Hepatocyte (in vitro differentiated cells): Measurements from ENCODE around the gene NME7. TPM values are rescaled to one million over a fixed set of nuclear protein-coding genes. Genes with fewer than 3 reads are reported as not detected.

ENCODE experiments used
- DNase-seq: peaks from one replicate; pipeline ENCODE4 v3.0.0-alpha.2; 2016; ENCODE audit warnings: low spot score
- H2AFZ ChIP-seq: fragments of 200-600 bp; sonication (generic); 2 replicates; pipeline ENCODE4 v1.6.0; 2016; ENCODE audit warnings: antibody characterized with exemption, mild to moderate bottlenecking
- H3K27ac ChIP-seq: fragments of 200-600 bp; sonication (generic); 2 replicates; pipeline ENCODE4 v1.5.1; 2016; ENCODE audit warnings: mild to moderate bottlenecking
- H3K27me3 ChIP-seq: fragments of 200-600 bp; sonication (generic); 2 replicates; pipeline ENCODE4 v1.6.1; 2016
- H3K36me3 ChIP-seq: fragments of 200-600 bp; sonication (generic); replicated peaks from 2 replicates; pipeline ENCODE4 v1.5.1; 2016; ENCODE audit warnings: low read depth; ENCODE audit not compliant: insufficient read depth
- H3K4me1 ChIP-seq: fragments of 200-600 bp; sonication (generic); 2 replicates; pipeline ENCODE4 v1.5.1; 2016; ENCODE audit warnings: mild to moderate bottlenecking, moderate library complexity; ENCODE audit not compliant: insufficient read depth
- H3K4me2 ChIP-seq: fragments of 200-600 bp; sonication (generic); 2 replicates; pipeline ENCODE4 v1.6.0; 2016
- H3K4me3 ChIP-seq: fragments of 200-600 bp; sonication (generic); 2 replicates; pipeline ENCODE4 v1.5.1; 2016; ENCODE audit warnings: mild to moderate bottlenecking
- H3K79me2 ChIP-seq: fragments of 200-600 bp; sonication (generic); 2 replicates; pipeline ENCODE4 v1.6.0; 2017; ENCODE audit warnings: mild to moderate bottlenecking
- H3K9me2 ChIP-seq: fragments of 200-600 bp; sonication (generic); replicated peaks from 2 replicates; pipeline ENCODE4 v1.6.0; 2017; ENCODE audit warnings: mild to moderate bottlenecking; ENCODE audit not compliant: insufficient read depth
- H3K9me3 ChIP-seq: fragments of 200-600 bp; sonication (generic); 2 replicates; pipeline ENCODE4 v1.5.1; 2016; ENCODE audit warnings: low read depth, mild to moderate bottlenecking
- H4K20me1 ChIP-seq: fragments of 200-600 bp; sonication (generic); 2 replicates; pipeline ENCODE4 v1.6.0; 2016; ENCODE audit warnings: mild to moderate bottlenecking; ENCODE audit not compliant: insufficient read depth, poor library complexity, severe bottlenecking
- CTCF ChIP-seq: fragments of 200-600 bp; sonication (generic); IDR thresholded peaks from 2 replicates; pipeline ENCODE4 v1.5.1; 2016; ENCODE audit warnings: antibody characterized with exemption, mild to moderate bottlenecking; ENCODE audit not compliant: poor library complexity
- EZH2 ChIP-seq: fragments of 200-600 bp; sonication (generic); IDR thresholded peaks from 2 replicates; pipeline ENCODE4 v1.6.1; 2016; ENCODE audit warnings: antibody characterized with exemption, mild to moderate bottlenecking, borderline replicate concordance
- EZH2phosphoT487 ChIP-seq: fragments of 200-600 bp; sonication (generic); IDR thresholded peaks from one replicate; pipeline ENCODE4 v1.6.1; 2018; ENCODE audit warnings: antibody characterized with exemption, mild to moderate bottlenecking, low read depth, moderate library complexity; ENCODE audit not compliant: unreplicated experiment, severe bottlenecking
- WGBS: methylation state at CpG from one replicate; pipeline ENCODE4 v1.1.6; 2016; ENCODE audit warnings: low lambda C conversion rate; ENCODE audit errors: missing lambda C conversion rate; 5-methylcytosine and 5-hydroxymethylcytosine counted together
- polyA plus RNA-seq: library from polyadenylated mRNA; unstranded; fragments of >200 nt; fragmentation: Nextera tagmentation; extraction: Ambion mirVana; gene quantifications from 2 replicates; pipeline ENCODE4 v1.2.1, GENCODE V29; 2016
- total RNA-seq: library from RNA; depleted of rRNA; stranded (reverse); fragments of >200 nt; gene quantifications from 2 replicates; pipeline ENCODE4 v1.2.3, GENCODE V29; 2014

Gene NME7
- total and polyA plus RNA-seq, 2 experiments from 2014 or later, result 13.7 to 76.5 TPM

GRCh38 chr1:169326261-169326955 lies 41.2 kb downstream of the NME7 start:
- 91% methylated on average over 3 of the region's 3 CpGs for WGBS
- no peak for DNase-seq
- TF ChIP-seq EZH2phosphoT487 (no peak), EZH2 (no peak), CTCF (no peak)
- Histone ChIP-seq H2AFZ (no peak overlapping the region), H3K4me2 (no peak overlapping the region), H3K9me2 (no peaks in the 10 kb centered on the region), H3K9me3 (no peaks in the 10 kb centered on the region), H3K27ac (no peak overlapping the region), H3K36me3 (no peaks in the 10 kb centered on the region), H3K4me3 (no peak overlapping the region), H3K27me3 (no peaks in the 10 kb centered on the region), H3K4me1 (no peaks in the 10 kb centered on the region), H4K20me1 (no peaks in the 10 kb centered on the region), H3K79me2 (peaks cover 23% of the 10 kb centered on the region)

DNA sequence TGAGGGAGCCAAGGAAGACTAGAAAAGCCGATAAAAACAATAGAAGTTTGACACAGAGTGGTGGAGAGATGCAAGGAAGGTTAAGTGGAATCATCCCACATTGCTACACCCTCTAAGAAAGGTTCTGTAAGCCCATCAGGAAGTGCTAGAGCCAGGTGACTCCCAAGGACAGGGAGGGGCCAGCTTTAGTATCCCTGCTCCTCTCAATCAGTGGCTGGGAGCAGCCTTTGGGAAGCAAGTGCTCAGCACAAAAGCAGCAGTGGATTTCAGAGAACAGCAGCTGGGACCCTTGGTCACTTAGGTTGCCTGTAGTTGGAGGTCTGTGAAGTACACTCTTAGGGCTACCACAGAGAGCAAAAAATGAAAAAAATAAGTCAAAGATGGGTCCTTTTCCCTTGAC lies 42.5 kb downstream of the NME7 start:
- no peak overlapping the region for H3K4me3 ChIP-seq
- H3K79me2 ChIP-seq, result peaks cover 10% of the 10 kb centered on the region
- no peaks in the 10 kb centered on the region for H3K4me1 ChIP-seq
- H2AFZ ChIP-seq, result no peak overlapping the region
- no peaks in the 10 kb centered on the region for H4K20me1 ChIP-seq
- 92% methylated on average over 1 of the region's 1 CpG for WGBS
- no peaks in the 10 kb centered on the region for H3K9me2 ChIP-seq
- no peaks in the 10 kb centered on the region for H3K9me3 ChIP-seq
- H3K27ac ChIP-seq, result no peak overlapping the region
- no peaks in the 10 kb centered on the region for H3K36me3 ChIP-seq
- DNase-seq, result no peak
- H3K27me3 ChIP-seq, result no peaks in the 10 kb centered on the region
- H3K4me2 ChIP-seq, result no peak overlapping the region
- TF ChIP-seq EZH2 (no peak), CTCF (no peak), EZH2phosphoT487 (no peak)

GRCh38 chr1:169322138-169322537 lies 45.5 kb downstream of the NME7 start:
- H3K79me2 ChIP-seq, result no peaks in the 10 kb centered on the region
- no peak overlapping the region for H2AFZ ChIP-seq
- H3K4me3 ChIP-seq, result no peak overlapping the region
- 95% methylated on average over 3 of the region's 3 CpGs for WGBS
- H4K20me1 ChIP-seq, result no peaks in the 10 kb centered on the region
- no peak overlapping the region for H3K4me2 ChIP-seq
- H3K9me3 ChIP-seq, result no peaks in the 10 kb centered on the region
- no peaks in the 10 kb centered on the region for H3K9me2 ChIP-seq
- no peaks in the 10 kb centered on the region for H3K27me3 ChIP-seq
- no peaks in the 10 kb centered on the region for H3K4me1 ChIP-seq
- H3K36me3 ChIP-seq, result no peaks in the 10 kb centered on the region
- DNase-seq, result no peak
- TF ChIP-seq EZH2 (no peak), EZH2phosphoT487 (no peak), CTCF (no peak)
- H3K27ac ChIP-seq, result no peak overlapping the region
